Astrocyte (in vitro differentiated cells and primary cell): ENCODE results near the gene MED15. TPM values are rescaled to one million over a fixed set of nuclear protein-coding genes. Genes with fewer than 3 reads are reported as not detected.

Source experiments
- DNase-seq: peaks from one replicate; pipeline ENCODE4 v3.0.0-alpha.2; 2010; ENCODE audit warnings: low read depth
- FAIRE-seq: peaks from 2 replicates; lab custom pipeline; 2011; peaks lifted over from hg19 to GRCh38; lab: Jason Lieb, UNC
- H2AFZ ChIP-seq: 2 replicates; pipeline ENCODE4 v1.6.0; 2012; ENCODE audit warnings: low read depth, low read length, inconsistent platforms
- H3K27ac ChIP-seq: 2 replicates; pipeline ENCODE4 v1.5.1; 2011; ENCODE audit warnings: low read depth, low read length, inconsistent platforms
- H3K27me3 ChIP-seq: 2 replicates; pipeline ENCODE4 v1.6.0; 2011; ENCODE audit warnings: low read length, inconsistent platforms; ENCODE audit not compliant: insufficient read depth
- H3K36me3 ChIP-seq: 2 replicates; pipeline ENCODE4 v1.5.1; 2011; ENCODE audit warnings: low read length, inconsistent platforms; ENCODE audit not compliant: insufficient read depth
- H3K4me1 ChIP-seq: 2 replicates; pipeline ENCODE4 v1.5.1; 2011; ENCODE audit warnings: low read length, inconsistent platforms; ENCODE audit not compliant: insufficient read depth
- H3K4me2 ChIP-seq: 2 replicates; pipeline ENCODE4 v1.6.0; 2012; ENCODE audit warnings: low read length, inconsistent platforms
- H3K4me3 ChIP-seq: 2 replicates; pipeline ENCODE4 v1.5.1; 2011; ENCODE audit warnings: low read depth, mild to moderate bottlenecking, low read length, inconsistent platforms; ENCODE audit not compliant: insufficient read depth
- H3K79me2 ChIP-seq: 2 replicates; pipeline ENCODE4 v1.6.0; 2012; ENCODE audit warnings: mild to moderate bottlenecking, low read length, inconsistent platforms; ENCODE audit not compliant: insufficient read depth
- H3K9ac ChIP-seq: 2 replicates; pipeline ENCODE4 v1.6.0; 2012; ENCODE audit warnings: mild to moderate bottlenecking, low read length, inconsistent platforms
- H3K9me3 ChIP-seq: 2 replicates; pipeline ENCODE4 v1.5.1; 2012; ENCODE audit warnings: low read depth, mild to moderate bottlenecking, low read length, inconsistent platforms; ENCODE audit not compliant: insufficient read depth
- H4K20me1 ChIP-seq: 2 replicates; pipeline ENCODE4 v1.6.0; 2012; ENCODE audit warnings: low read length, inconsistent platforms; ENCODE audit not compliant: insufficient read depth
- H3K27ac Mint-ChIP-seq: one replicate; pipeline ENCODE4 v1.8.0; 2021; ENCODE audit warnings: mild to moderate bottlenecking, mixed read lengths; ENCODE audit not compliant: unreplicated experiment
- H3K27me3 Mint-ChIP-seq: one replicate; pipeline ENCODE4 v1.8.0; 2021; ENCODE audit warnings: low read depth, mixed read lengths; ENCODE audit not compliant: unreplicated experiment
- H3K36me3 Mint-ChIP-seq: one replicate; pipeline ENCODE4 v1.8.0; 2021; ENCODE audit warnings: low read depth, mixed read lengths; ENCODE audit not compliant: unreplicated experiment
- H3K4me1 Mint-ChIP-seq: one replicate; pipeline ENCODE4 v1.8.0; 2021; ENCODE audit warnings: low read depth, mixed read lengths; ENCODE audit not compliant: unreplicated experiment
- H3K4me3 Mint-ChIP-seq: one replicate; pipeline ENCODE4 v1.8.0; 2021; ENCODE audit warnings: mild to moderate bottlenecking, moderate library complexity, mixed read lengths; ENCODE audit not compliant: unreplicated experiment
- H3K9me3 Mint-ChIP-seq: one replicate; pipeline ENCODE4 v1.8.0; 2021; ENCODE audit warnings: mild to moderate bottlenecking, mixed read lengths; ENCODE audit not compliant: unreplicated experiment
- EZH2 ChIP-seq: IDR thresholded peaks from 2 replicates; pipeline ENCODE4 v1.6.1; 2012; ENCODE audit warnings: mild to moderate bottlenecking, low read length, inconsistent platforms; ENCODE audit not compliant: insufficient read depth
- total RNA-seq: library from RNA; stranded (reverse); gene quantifications from 2 replicates; pipeline ENCODE4 v1.2.1, GENCODE V29; 2021
- TF ChIP-seq, protein P1 (sequence below): IDR thresholded peaks from 2 replicates; pipeline ENCODE4 v1.5.1; 2011; ENCODE audit warnings: low read depth, mild to moderate bottlenecking, inconsistent platforms, low read length, moderate library complexity; ENCODE audit not compliant: insufficient read depth

The MED15 gene
- total RNA-seq, 1 donor from 2014 or later, result 153 TPM

- peak overlapping the region; percentile 81 for H3K9ac ChIP-seq
- no peak overlapping the region for H2AFZ ChIP-seq
- H3K79me2 ChIP-seq, result peaks cover 90% of the 10 kb centered on the region
- H3K4me1 ChIP-seq, result peaks cover 49% of the 10 kb centered on the region
- Mint-ChIP-seq H3K9me3 (no peaks in the 10 kb centered on the region), H3K4me3 (peak overlapping the region; percentile 58), H3K27ac (peak overlapping the region; percentile 89), H3K27me3 (no peaks in the 10 kb centered on the region), H3K36me3 (peaks cover 30% of the 10 kb centered on the region), H3K4me1 (peaks cover 60% of the 10 kb centered on the region)
- H3K27ac ChIP-seq, result peak overlapping the region; percentile 96
- FAIRE-seq, result no peak
- peaks cover 11% of the 10 kb centered on the region for H3K36me3 ChIP-seq
- no peaks in the 10 kb centered on the region for H3K9me3 ChIP-seq
- no peaks in the 10 kb centered on the region for H3K27me3 ChIP-seq
- no peak overlapping the region for H3K4me3 ChIP-seq
- TF ChIP-seq, protein P1, sequence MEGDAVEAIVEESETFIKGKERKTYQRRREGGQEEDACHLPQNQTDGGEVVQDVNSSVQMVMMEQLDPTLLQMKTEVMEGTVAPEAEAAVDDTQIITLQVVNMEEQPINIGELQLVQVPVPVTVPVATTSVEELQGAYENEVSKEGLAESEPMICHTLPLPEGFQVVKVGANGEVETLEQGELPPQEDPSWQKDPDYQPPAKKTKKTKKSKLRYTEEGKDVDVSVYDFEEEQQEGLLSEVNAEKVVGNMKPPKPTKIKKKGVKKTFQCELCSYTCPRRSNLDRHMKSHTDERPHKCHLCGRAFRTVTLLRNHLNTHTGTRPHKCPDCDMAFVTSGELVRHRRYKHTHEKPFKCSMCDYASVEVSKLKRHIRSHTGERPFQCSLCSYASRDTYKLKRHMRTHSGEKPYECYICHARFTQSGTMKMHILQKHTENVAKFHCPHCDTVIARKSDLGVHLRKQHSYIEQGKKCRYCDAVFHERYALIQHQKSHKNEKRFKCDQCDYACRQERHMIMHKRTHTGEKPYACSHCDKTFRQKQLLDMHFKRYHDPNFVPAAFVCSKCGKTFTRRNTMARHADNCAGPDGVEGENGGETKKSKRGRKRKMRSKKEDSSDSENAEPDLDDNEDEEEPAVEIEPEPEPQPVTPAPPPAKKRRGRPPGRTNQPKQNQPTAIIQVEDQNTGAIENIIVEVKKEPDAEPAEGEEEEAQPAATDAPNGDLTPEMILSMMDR, result no peak
- TF ChIP-seq EZH2, result no peak
- peak overlapping the region; percentile 80 for H3K4me2 ChIP-seq
- H4K20me1 ChIP-seq, result peaks cover 86% of the 10 kb centered on the region
- DNase-seq, result no peak
Observed at GRCh38 chr22:20533095-20533878, 25.9 kb downstream of the MED15 start.

DNA sequence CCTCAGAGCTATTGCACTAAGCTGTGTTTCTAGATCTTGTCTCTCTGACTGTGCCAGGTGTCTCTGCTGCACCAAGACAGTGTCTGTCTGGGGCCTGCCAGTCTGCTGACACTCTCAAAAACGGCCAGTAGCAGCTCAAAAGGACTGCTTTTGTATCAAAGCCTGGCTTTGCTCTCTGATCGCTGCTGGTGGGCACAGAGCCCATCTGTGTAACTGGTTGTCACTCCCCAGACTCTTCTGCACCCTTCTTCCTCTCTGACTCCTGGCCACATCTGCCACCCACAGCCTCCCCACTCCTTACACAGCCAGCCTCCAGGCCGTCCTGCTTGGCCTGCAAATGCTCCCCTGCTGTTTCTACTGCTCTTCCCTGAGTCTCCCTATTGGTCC, 26.5 kb downstream of the MED15 start:
- peaks cover 85% of the 10 kb centered on the region for H4K20me1 ChIP-seq
- Mint-ChIP-seq H3K4me1 (peaks cover 60% of the 10 kb centered on the region), H3K36me3 (peaks cover 25% of the 10 kb centered on the region), H3K27me3 (no peaks in the 10 kb centered on the region), H3K4me3 (no peak overlapping the region), H3K27ac (peak overlapping the region; percentile 89), H3K9me3 (no peaks in the 10 kb centered on the region)
- H3K9ac ChIP-seq, result no peak overlapping the region
- H2AFZ ChIP-seq, result no peak overlapping the region
- peaks cover 9% of the 10 kb centered on the region for H3K36me3 ChIP-seq
- no peak for DNase-seq
- no peak overlapping the region for H3K4me3 ChIP-seq
- no peak overlapping the region for H3K4me2 ChIP-seq
- no peak overlapping the region for H3K27ac ChIP-seq
- H3K27me3 ChIP-seq, result no peaks in the 10 kb centered on the region
- H3K79me2 ChIP-seq, result peaks cover 90% of the 10 kb centered on the region
- H3K4me1 ChIP-seq, result peaks cover 49% of the 10 kb centered on the region
- H3K9me3 ChIP-seq, result no peaks in the 10 kb centered on the region
- FAIRE-seq, result no peak
- TF ChIP-seq, protein P1, result no peak
- no peak for TF ChIP-seq EZH2

DNA sequence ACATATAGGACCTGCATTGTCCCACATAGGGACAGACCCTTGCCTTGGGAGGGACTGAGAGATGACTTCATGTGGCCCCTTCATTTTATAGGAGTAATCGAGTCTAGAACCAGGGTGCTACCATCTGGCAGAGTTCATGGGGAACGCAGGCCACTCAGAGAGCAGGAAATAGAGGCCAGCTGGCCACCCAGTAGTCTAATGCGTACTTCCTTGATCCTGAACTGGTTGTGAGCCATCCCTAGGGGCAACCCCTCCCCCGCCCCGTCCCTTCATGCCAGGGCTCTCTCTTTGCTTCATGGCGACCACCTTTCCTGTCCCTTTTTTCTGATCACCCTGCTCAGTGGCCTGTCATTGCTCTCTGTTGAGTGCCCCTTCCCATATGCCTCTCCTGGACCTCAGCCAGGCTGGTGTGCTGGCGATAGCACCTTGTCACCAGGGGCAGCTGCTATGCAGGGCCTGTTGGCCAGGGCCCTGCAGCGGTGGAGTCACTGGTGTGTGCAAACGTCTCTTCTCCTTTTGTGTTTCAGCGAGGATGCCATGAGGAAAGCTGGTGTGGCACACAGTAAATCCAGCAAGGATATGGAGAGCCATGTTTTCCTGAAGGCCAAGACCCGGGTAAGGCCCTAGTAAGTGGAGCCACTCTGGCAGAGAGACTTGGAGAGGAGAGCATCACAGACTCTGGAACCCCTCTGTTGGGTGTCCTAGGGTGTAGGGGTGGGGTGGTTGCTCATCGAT, 29.3 kb downstream of the MED15 start:
- DNase-seq (no peak), FAIRE-seq (no peak)
- H4K20me1 ChIP-seq, result peaks cover 80% of the 10 kb centered on the region
- H3K9me3 ChIP-seq, result no peaks in the 10 kb centered on the region
- H3K79me2 ChIP-seq, result peaks cover 93% of the 10 kb centered on the region
- peak overlapping the region; percentile 53 for H3K27ac Mint-ChIP-seq
- peaks cover 42% of the 10 kb centered on the region for H3K4me1 Mint-ChIP-seq
- peaks cover 21% of the 10 kb centered on the region for H3K36me3 Mint-ChIP-seq
- no peak overlapping the region for H2AFZ ChIP-seq
- peaks cover 29% of the 10 kb centered on the region for H3K4me1 ChIP-seq
- H3K4me2 ChIP-seq, result no peak overlapping the region
- no peaks in the 10 kb centered on the region for H3K9me3 Mint-ChIP-seq
- no peaks in the 10 kb centered on the region for H3K27me3 Mint-ChIP-seq
- no peaks in the 10 kb centered on the region for H3K27me3 ChIP-seq
- peaks cover 20% of the 10 kb centered on the region for H3K36me3 ChIP-seq
- TF ChIP-seq EZH2, result no peak
- TF ChIP-seq, protein P1, result no peak
- H3K4me3 Mint-ChIP-seq, result peak overlapping the region; percentile 41
- no peak overlapping the region for H3K9ac ChIP-seq
- no peak overlapping the region for H3K4me3 ChIP-seq
- H3K27ac ChIP-seq, result no peak overlapping the region
